Sigmoid colon (tissue), 3 donors: ENCODE data around the gene SERHL2.

Experiments
- CTCF ChIP-seq, 4 experiments: fragments of 450-650 bp in 3 of 4; fragments of 200-600 bp in 1 of 4; IDR thresholded peaks; one replicate each; pipeline ENCODE4 v1.5.1; 2016 to 2019; ENCODE audit warnings: antibody characterized with exemption in 4 of 4, mild to moderate bottlenecking in 3 of 4, moderate library complexity in 2 of 4
- POLR2A ChIP-seq, 2 donors: fragments of 450-650 bp; IDR thresholded peaks; one replicate each; pipeline ENCODE4 v1.6.1; 2016; ENCODE audit warnings: antibody characterized with exemption in 2 of 2, mild to moderate bottlenecking in 2 of 2, moderate library complexity in 2 of 2

GRCh38 chr22:42560381-42560780, 6.6 kb downstream of the SERHL2 start:
- TF ChIP-seq POLR2A (IDR thresholded peaks at IDR 0.05) (no peak), CTCF (IDR thresholded peaks at IDR 0.05) (no peak)
